ENCODE data around the gene UGT2B28.
"Not testable (repeated sequence)": the region's sequence is repeated elsewhere in the genome, so short reads cannot be mapped to it uniquely, and the experiment has no call there.

GRCh38 chr4:69317669-69318298, 37.5 kb downstream of the UGT2B28 start:
- TF ChIP-seq, protein P1, sequence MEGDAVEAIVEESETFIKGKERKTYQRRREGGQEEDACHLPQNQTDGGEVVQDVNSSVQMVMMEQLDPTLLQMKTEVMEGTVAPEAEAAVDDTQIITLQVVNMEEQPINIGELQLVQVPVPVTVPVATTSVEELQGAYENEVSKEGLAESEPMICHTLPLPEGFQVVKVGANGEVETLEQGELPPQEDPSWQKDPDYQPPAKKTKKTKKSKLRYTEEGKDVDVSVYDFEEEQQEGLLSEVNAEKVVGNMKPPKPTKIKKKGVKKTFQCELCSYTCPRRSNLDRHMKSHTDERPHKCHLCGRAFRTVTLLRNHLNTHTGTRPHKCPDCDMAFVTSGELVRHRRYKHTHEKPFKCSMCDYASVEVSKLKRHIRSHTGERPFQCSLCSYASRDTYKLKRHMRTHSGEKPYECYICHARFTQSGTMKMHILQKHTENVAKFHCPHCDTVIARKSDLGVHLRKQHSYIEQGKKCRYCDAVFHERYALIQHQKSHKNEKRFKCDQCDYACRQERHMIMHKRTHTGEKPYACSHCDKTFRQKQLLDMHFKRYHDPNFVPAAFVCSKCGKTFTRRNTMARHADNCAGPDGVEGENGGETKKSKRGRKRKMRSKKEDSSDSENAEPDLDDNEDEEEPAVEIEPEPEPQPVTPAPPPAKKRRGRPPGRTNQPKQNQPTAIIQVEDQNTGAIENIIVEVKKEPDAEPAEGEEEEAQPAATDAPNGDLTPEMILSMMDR (IDR thresholded peaks at IDR 0.05) = peak; percentile 51 to 74 (median 63)
- TF ChIP-seq POLR2A (IDR thresholded peaks at IDR 0.05); EP300 (IDR thresholded peaks at IDR 0.05; ENCODE audit: low read depth): not testable (repeated sequence)
